CD14-positive monocyte (primary cell): Measurements from ENCODE around the gene NCOA6. TPM values are rescaled to one million over a fixed set of nuclear protein-coding genes. Genes with fewer than 3 reads are reported as not detected.
A peak's percentile ranks its signal among the peaks of the same experiment; 100 is the strongest.

Experiments
- DNase-seq, 3 donors: peaks; one replicate each; pipeline ENCODE4 v3.0.0-alpha.2; 2011 to 2022
- H2AFZ ChIP-seq: 2 replicates; pipeline ENCODE4 v1.6.0; 2012; ENCODE audit warnings: mild to moderate bottlenecking, low read depth, low read length, inconsistent platforms; ENCODE audit not compliant: insufficient read depth, poor library complexity, severe bottlenecking
- H3K27ac ChIP-seq, 2 donors: 1 replicate in 1 of 2; 2 replicates in 1 of 2; pipeline ENCODE4 v1.5.1; 2012 to 2013; ENCODE audit warnings: low read length in 2 of 2, control low read depth in 1 of 2, inconsistent platforms in 1 of 2, low read depth in 1 of 2, mild to moderate bottlenecking in 1 of 2
- H3K27me3 ChIP-seq, 2 donors: one replicate each; pipeline versions ENCODE4 v1.6.0 to v1.6.1; 2011 to 2013; ENCODE audit warnings: low read length in 2 of 2; ENCODE audit not compliant: control insufficient read depth in 2 of 2, insufficient read depth in 2 of 2
- H3K36me3 ChIP-seq, 2 donors: replicated peaks in 1 of 2; 1 replicate in 1 of 2; 2 replicates in 1 of 2; pipeline versions ENCODE4 v1.5.1 to v1.6.1; 2012 to 2013; ENCODE audit warnings: low read length in 2 of 2, control low read depth in 1 of 2, inconsistent platforms in 1 of 2, mild to moderate bottlenecking in 1 of 2; ENCODE audit not compliant: insufficient read depth in 2 of 2, control insufficient read depth in 1 of 2
- H3K4me1 ChIP-seq, 2 donors: 1 replicate in 1 of 2; 2 replicates in 1 of 2; pipeline versions ENCODE4 v1.5.1 to v1.6.1; 2012 to 2013; ENCODE audit warnings: low read length in 2 of 2, control low read depth in 1 of 2, inconsistent platforms in 1 of 2, mild to moderate bottlenecking in 1 of 2, moderate library complexity in 1 of 2; ENCODE audit not compliant: insufficient read depth in 2 of 2, control insufficient read depth in 1 of 2
- H3K4me2 ChIP-seq: replicated peaks from 2 replicates; pipeline ENCODE3; 2012; ENCODE audit warnings: low read length, moderate library complexity, mild to moderate bottlenecking; ENCODE audit not compliant: poor library complexity, severe bottlenecking; ENCODE audit errors: extremely low read depth
- H3K4me3 ChIP-seq, 3 experiments: fragments of 200-600 bp in 1 of 3; sonication (generic) in 1 of 3; replicated peaks in 1 of 3; 1 replicate in 2 of 3; 2 replicates in 1 of 3; pipeline ENCODE4 v1.5.1; 2011 to 2013; ENCODE audit warnings: low read length in 3 of 3, mild to moderate bottlenecking in 3 of 3, control low read depth in 2 of 3, low read depth in 2 of 3, inconsistent platforms in 1 of 3, moderate library complexity in 1 of 3
- H3K79me2 ChIP-seq: 2 replicates; pipeline ENCODE4 v1.6.0; 2012; ENCODE audit warnings: mild to moderate bottlenecking, control low read depth, inconsistent platforms, low read length, moderate library complexity; ENCODE audit not compliant: insufficient read depth
- H3K9ac ChIP-seq: 2 replicates; pipeline ENCODE4 v1.6.0; 2017; ENCODE audit warnings: low read length, mild to moderate bottlenecking; ENCODE audit not compliant: insufficient read depth, poor library complexity, severe bottlenecking
- H3K9me3 ChIP-seq, 2 donors: replicated peaks in 1 of 2; 1 replicate in 1 of 2; 2 replicates in 1 of 2; pipeline versions ENCODE4 v1.5.1 to v1.6.1; 2012 to 2013; ENCODE audit warnings: low read length in 2 of 2, control low read depth in 1 of 2; ENCODE audit not compliant: control insufficient read depth in 1 of 2, insufficient read depth in 1 of 2
- H4K20me1 ChIP-seq: 2 replicates; pipeline ENCODE4 v1.6.0; 2012; ENCODE audit warnings: mild to moderate bottlenecking, low read length, control low read depth, moderate library complexity; ENCODE audit not compliant: insufficient read depth
- H3K27ac Mint-ChIP-seq, 7 donors: one replicate each; pipeline ENCODE4 v1.8.0; 2020; ENCODE audit warnings: mild to moderate bottlenecking in 7 of 7, mixed read lengths in 7 of 7, moderate library complexity in 6 of 7, inconsistent platforms in 2 of 7
- H3K27me3 Mint-ChIP-seq, 3 donors: one replicate each; pipeline ENCODE4 v1.8.0; 2021 to 2022; ENCODE audit warnings: low read depth in 3 of 3, mild to moderate bottlenecking in 3 of 3, mixed read lengths in 3 of 3, moderate library complexity in 3 of 3, inconsistent platforms in 1 of 3
- H3K36me3 Mint-ChIP-seq, 2 donors: one replicate each; pipeline ENCODE4 v1.8.0; 2020; ENCODE audit warnings: mixed read lengths in 2 of 2, inconsistent platforms in 1 of 2, mild to moderate bottlenecking in 1 of 2
- H3K4me1 Mint-ChIP-seq: one replicate; pipeline ENCODE4 v1.8.0; 2020; ENCODE audit warnings: mild to moderate bottlenecking, mixed read lengths
- H3K4me3 Mint-ChIP-seq, 2 donors: one replicate each; pipeline ENCODE4 v1.8.0; 2020; ENCODE audit warnings: mild to moderate bottlenecking in 2 of 2, mixed read lengths in 2 of 2, moderate library complexity in 1 of 2
- H3K9me3 Mint-ChIP-seq, 7 donors: one replicate each; pipeline ENCODE4 v1.8.0; 2020 to 2022; ENCODE audit warnings: mixed read lengths in 7 of 7, mild to moderate bottlenecking in 6 of 7, moderate library complexity in 6 of 7, inconsistent platforms in 2 of 7
- CTCF ChIP-seq: fragments of 200-600 bp; IDR thresholded peaks from one replicate; pipeline ENCODE4 v1.8.0; 2022; ENCODE audit warnings: antibody characterized with exemption, mild to moderate bottlenecking
- WGBS: methylation state at CpG from one replicate; pipeline ENCODE4 v1.1.5; 2013; ENCODE audit warnings: missing lambda C conversion rate; ENCODE audit not compliant: insufficient coverage; 5-methylcytosine and 5-hydroxymethylcytosine counted together
- intact Hi-C, 2 donors: fragments of 100-400 bp; cut with micrococcal nuclease; formaldehyde crosslinking; loops; one replicate each; pipeline versions ENCODE4 v1.15.0 to v1.15.1; 2023
- polyA plus RNA-seq, 3 donors: library from polyadenylated mRNA; depleted of rRNA in 1 of 3; unstranded in 2 of 3; stranded (reverse) in 1 of 3; fragments of 300-500 nt in 2 of 3; fragments of >200 nt in 1 of 3; fragmentation: Illumina TruSeq in 2 of 3; gene quantifications; 1 replicate in 2 of 3; 2 replicates in 1 of 3; pipeline ENCODE4 v1.2.3, GENCODE V29; 2012 to 2021

The NCOA6 gene
- polyA plus RNA-seq, 3 donors, result 2.8 to 19.0 (median 3.9) TPM

DNA sequence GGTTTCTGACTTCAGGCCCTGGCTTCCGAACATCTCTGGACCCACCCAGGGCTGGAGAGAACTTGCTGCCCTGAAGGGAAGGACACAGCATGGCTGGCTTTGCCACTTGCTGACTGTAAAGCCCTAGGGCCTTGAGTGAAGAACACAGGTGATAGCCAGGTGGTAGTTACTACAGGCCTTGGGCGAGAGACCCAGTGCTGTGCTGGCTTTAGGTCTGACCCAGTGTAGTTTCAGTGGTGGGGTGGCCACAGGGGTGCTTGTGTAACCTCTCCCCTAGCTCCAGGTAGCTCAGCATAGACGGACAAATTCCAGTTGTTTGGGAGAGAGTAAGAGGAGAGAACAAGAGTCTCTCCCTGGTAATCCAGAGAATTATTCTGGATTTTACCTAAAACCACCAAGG, 27.1 kb downstream of the NCOA6 start:
- no peak for DNase-seq
- 100% methylated on average over 1 of the region's 3 CpGs for WGBS
- no peaks in the 10 kb centered on the region for H3K27me3 ChIP-seq
- H3K27ac ChIP-seq, result no peak overlapping the region
- no peak overlapping the region for H2AFZ ChIP-seq
- H3K4me3 ChIP-seq, result no peak overlapping the region
- Mint-ChIP-seq H3K4me1 (peaks cover 13% of the 10 kb centered on the region), H3K27me3 (no peaks in the 10 kb centered on the region), H3K9me3 (no peaks in the 10 kb centered on the region), H3K27ac (no peak overlapping the region), H3K36me3 (peaks cover 15 to 21% of the 10 kb centered on the region in 2 donors), H3K4me3 (no peak overlapping the region)
- peaks cover 0 to 13% of the 10 kb centered on the region in 2 donors for H3K36me3 ChIP-seq
- H3K9me3 ChIP-seq, result no peaks in the 10 kb centered on the region
- peaks cover 100% of the 10 kb centered on the region for H4K20me1 ChIP-seq
- no peak for TF ChIP-seq CTCF
- no peaks in the 10 kb centered on the region for H3K4me1 ChIP-seq
- H3K9ac ChIP-seq, result no peak overlapping the region
- intact Hi-C loops, result no loop called here
- H3K79me2 ChIP-seq, result peaks cover 92% of the 10 kb centered on the region
- H3K4me2 ChIP-seq, result no peak overlapping the region

- DNase-seq, result no peak
- Mint-ChIP-seq H3K9me3 (no peaks in the 10 kb centered on the region), H3K4me3 (no peak overlapping the region), H3K4me1 (peaks cover 14% of the 10 kb centered on the region), H3K27ac (peak overlapping the region in 2 of 7 donors; percentile 13 to 35), H3K36me3 (peaks cover 14 to 15% of the 10 kb centered on the region in 2 donors), H3K27me3 (no peaks in the 10 kb centered on the region)
- Histone ChIP-seq H3K4me1 (no peaks in the 10 kb centered on the region), H3K4me3 (no peak overlapping the region), H3K27ac (no peak overlapping the region), H4K20me1 (peaks cover 100% of the 10 kb centered on the region), H3K4me2 (no peak overlapping the region), H2AFZ (no peak overlapping the region), H3K36me3 (peaks cover 0 to 6% of the 10 kb centered on the region in 2 donors), H3K79me2 (peaks cover 91% of the 10 kb centered on the region), H3K9ac (no peak overlapping the region), H3K9me3 (no peaks in the 10 kb centered on the region), H3K27me3 (no peaks in the 10 kb centered on the region)
- 100% methylated on average over 4 of the region's 8 CpGs for WGBS
- intact Hi-C loops, result no loop called here
- no peak for TF ChIP-seq CTCF
Measured at GRCh38 chr20:34797012-34797995, 28.1 kb downstream of the NCOA6 start.
